ENCODE measurements around the gene PTPRD. TPM values are rescaled to one million over a fixed set of nuclear protein-coding genes. Genes with fewer than 3 reads are reported as not detected.

Gene PTPRD
- polyA plus RNA-seq, 4 donors = 2.1 to 5.6 (median 3.9) TPM

- 77 to 88% (median 82%) methylated on average over 9 of the region's 9 CpGs for WGBS, 3 donors
- Histone ChIP-seq H3K27me3 (ENCODE audit: control insufficient read depth in 3 of 3, insufficient read depth in 3 of 3, low read length in 3 of 3) (no peaks in the 10 kb centered on the region), H3K4me1 (ENCODE audit: control insufficient read depth in 3 of 3, insufficient read depth in 2 of 3, low read depth in 1 of 3, low read length in 2 of 3) (no peaks in the 10 kb centered on the region), H3K27ac (ENCODE audit: low read depth in 1 of 3, low read length in 2 of 3) (no peak overlapping the region), H3K4me3 (ENCODE audit: low read depth in 1 of 3, low read length in 3 of 3) (no peak overlapping the region), H3K9me3 (ENCODE audit: control insufficient read depth in 2 of 2, insufficient read depth in 1 of 2, low read depth in 1 of 2, low read length in 1 of 2) (no peaks in the 10 kb centered on the region), H3K36me3 (ENCODE audit: control insufficient read depth in 3 of 3, insufficient read depth in 2 of 3, low read depth in 1 of 3, low read length in 3 of 3) (no peaks in the 10 kb centered on the region)
- no peak for DNase-seq
- no peak for FAIRE-seq
These were observed 2204.1 kb downstream of the PTPRD start for GRCh38 chr9:8408575-8409190.

DNA sequence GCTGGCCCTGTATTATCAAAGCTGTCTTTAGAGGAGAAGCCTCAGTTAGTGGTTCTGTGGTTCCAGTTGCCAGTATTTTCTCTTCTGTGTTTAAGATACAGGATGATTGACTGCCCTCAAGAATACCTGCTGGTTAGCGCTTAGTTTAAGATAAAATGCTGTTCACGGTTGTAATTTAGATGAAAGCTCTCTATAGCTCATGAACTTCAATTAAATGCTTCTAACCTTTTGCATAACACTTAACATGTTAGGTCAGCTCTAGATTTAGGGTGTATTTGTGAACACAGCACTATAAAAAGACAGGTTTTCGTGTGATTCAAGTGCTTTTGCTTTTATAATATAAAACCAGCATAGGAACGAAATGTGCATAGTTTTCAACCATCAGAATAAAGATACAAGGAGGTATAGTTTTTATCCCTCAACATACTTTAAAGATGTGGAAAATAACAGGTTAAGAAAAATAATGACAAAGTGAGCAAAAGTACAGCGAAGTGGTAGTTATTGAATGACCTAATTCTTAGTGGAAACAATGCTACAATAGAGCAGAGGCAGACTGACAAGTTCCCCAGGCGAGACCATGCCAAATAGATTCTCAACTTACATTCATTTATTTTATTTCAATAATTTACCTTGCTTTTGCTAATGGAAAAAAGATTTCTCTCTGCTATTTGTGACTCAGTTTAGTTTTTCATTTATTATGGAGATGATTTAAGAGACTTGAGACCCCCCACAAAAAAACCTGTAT is 2210.7 kb downstream of the PTPRD start:
- Histone ChIP-seq H3K36me3 (ENCODE audit: control insufficient read depth in 3 of 3, insufficient read depth in 2 of 3, low read depth in 1 of 3, low read length in 3 of 3) (no peaks in the 10 kb centered on the region), H3K27me3 (ENCODE audit: control insufficient read depth in 3 of 3, insufficient read depth in 3 of 3, low read length in 3 of 3) (no peaks in the 10 kb centered on the region), H3K27ac (ENCODE audit: low read depth in 1 of 3, low read length in 2 of 3) (no peak overlapping the region), H3K4me3 (ENCODE audit: low read depth in 1 of 3, low read length in 3 of 3) (no peak overlapping the region), H3K9me3 (ENCODE audit: control insufficient read depth in 2 of 2, insufficient read depth in 1 of 2, low read depth in 1 of 2, low read length in 1 of 2) (no peaks in the 10 kb centered on the region), H3K4me1 (ENCODE audit: control insufficient read depth in 3 of 3, insufficient read depth in 2 of 3, low read depth in 1 of 3, low read length in 2 of 3) (no peaks in the 10 kb centered on the region)
- FAIRE-seq (no peak), DNase-seq (no peak)
- WGBS, 3 donors = 72 to 84% (median 79%) methylated on average over 6 of the region's 6 CpGs

GRCh38 chr9:8400378-8400777 is 2212.4 kb downstream of the PTPRD start:
- no peaks in the 10 kb centered on the region for H3K27me3 ChIP-seq (ENCODE audit: control insufficient read depth in 3 of 3, insufficient read depth in 3 of 3, low read length in 3 of 3)
- H3K4me1 ChIP-seq (ENCODE audit: control insufficient read depth in 3 of 3, insufficient read depth in 2 of 3, low read depth in 1 of 3, low read length in 2 of 3) = no peaks in the 10 kb centered on the region
- DNase-seq (no peak), FAIRE-seq (no peak)
- no peaks in the 10 kb centered on the region for H3K9me3 ChIP-seq (ENCODE audit: control insufficient read depth in 2 of 2, insufficient read depth in 1 of 2, low read depth in 1 of 2, low read length in 1 of 2)
- WGBS, 3 donors = 81 to 97% (median 86%) methylated on average over 1 of the region's 1 CpG
- no peaks in the 10 kb centered on the region for H3K36me3 ChIP-seq (ENCODE audit: control insufficient read depth in 3 of 3, insufficient read depth in 2 of 3, low read depth in 1 of 3, low read length in 3 of 3)
- H3K4me3 ChIP-seq (ENCODE audit: low read depth in 1 of 3, low read length in 3 of 3) = no peak overlapping the region
- no peak overlapping the region for H3K27ac ChIP-seq (ENCODE audit: low read depth in 1 of 3, low read length in 2 of 3)

DNA sequence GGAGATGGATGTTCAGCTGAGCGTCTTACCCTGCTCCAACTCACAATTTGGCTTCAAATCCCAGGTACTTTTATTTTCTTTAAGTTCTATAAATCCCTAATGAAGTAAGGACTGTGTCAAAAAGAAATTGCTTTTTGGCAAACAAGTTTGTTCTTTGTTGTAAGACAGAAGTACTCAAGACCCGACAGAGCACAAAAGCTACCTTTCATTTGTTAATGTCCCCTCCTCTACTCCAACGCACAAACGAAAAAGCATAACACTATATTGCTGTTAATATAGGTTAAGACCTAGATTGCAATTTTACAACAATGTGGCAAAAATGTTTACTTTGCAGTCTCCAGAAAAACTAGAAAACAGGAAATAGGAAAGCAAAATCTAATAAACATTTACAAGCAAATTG is 2217.8 kb downstream of the PTPRD start:
- DNase-seq (no peak), FAIRE-seq (no peak)
- Histone ChIP-seq H3K4me3 (ENCODE audit: low read depth in 1 of 3, low read length in 3 of 3) (no peak overlapping the region), H3K27me3 (ENCODE audit: control insufficient read depth in 3 of 3, insufficient read depth in 3 of 3, low read length in 3 of 3) (no peaks in the 10 kb centered on the region), H3K27ac (ENCODE audit: low read depth in 1 of 3, low read length in 2 of 3) (no peak overlapping the region), H3K36me3 (ENCODE audit: control insufficient read depth in 3 of 3, insufficient read depth in 2 of 3, low read depth in 1 of 3, low read length in 3 of 3) (no peaks in the 10 kb centered on the region), H3K9me3 (ENCODE audit: control insufficient read depth in 2 of 2, insufficient read depth in 1 of 2, low read depth in 1 of 2, low read length in 1 of 2) (no peaks in the 10 kb centered on the region), H3K4me1 (ENCODE audit: control insufficient read depth in 3 of 3, insufficient read depth in 2 of 3, low read depth in 1 of 3, low read length in 2 of 3) (no peaks in the 10 kb centered on the region)
- WGBS, 3 donors = 77 to 92% (median 80%) methylated on average over 4 of the region's 4 CpGs

DNA sequence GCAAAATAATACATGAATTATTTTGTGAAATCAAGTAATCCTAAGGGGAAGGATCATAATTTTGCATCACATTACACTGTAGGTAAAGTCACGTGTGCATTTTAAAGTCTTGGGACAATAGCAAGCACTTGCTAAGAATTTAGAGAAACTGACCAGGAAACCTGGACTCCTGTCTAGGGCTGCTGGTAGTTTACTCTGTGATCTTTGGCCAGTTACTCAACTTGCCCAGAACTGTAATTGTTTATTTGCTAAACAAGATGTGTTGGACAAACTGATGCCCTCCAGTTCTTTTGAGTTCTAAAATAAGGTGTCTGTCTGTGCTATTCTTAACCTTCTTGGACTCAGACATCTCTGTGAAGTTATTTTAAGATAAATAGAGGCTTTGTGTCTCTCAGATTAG is 2218.5 kb downstream of the PTPRD start:
- no peak overlapping the region for H3K4me3 ChIP-seq (ENCODE audit: low read depth in 1 of 3, low read length in 3 of 3)
- DNase-seq (no peak), FAIRE-seq (no peak)
- H3K27me3 ChIP-seq (ENCODE audit: control insufficient read depth in 3 of 3, insufficient read depth in 3 of 3, low read length in 3 of 3) = no peaks in the 10 kb centered on the region
- H3K27ac ChIP-seq (ENCODE audit: low read depth in 1 of 3, low read length in 2 of 3) = no peak overlapping the region
- no peaks in the 10 kb centered on the region for H3K9me3 ChIP-seq (ENCODE audit: control insufficient read depth in 2 of 2, insufficient read depth in 1 of 2, low read depth in 1 of 2, low read length in 1 of 2)
- WGBS, 3 donors = 81 to 92% (median 90%) methylated on average over 1 of the region's 1 CpG
- H3K36me3 ChIP-seq (ENCODE audit: control insufficient read depth in 3 of 3, insufficient read depth in 2 of 3, low read depth in 1 of 3, low read length in 3 of 3) = no peaks in the 10 kb centered on the region
- H3K4me1 ChIP-seq (ENCODE audit: control insufficient read depth in 3 of 3, insufficient read depth in 2 of 3, low read depth in 1 of 3, low read length in 2 of 3) = no peaks in the 10 kb centered on the region

GRCh38 chr9:8392866-8393265 is 2219.9 kb downstream of the PTPRD start:
- H3K27ac ChIP-seq (ENCODE audit: low read depth in 1 of 3, low read length in 2 of 3) = no peak overlapping the region
- no peaks in the 10 kb centered on the region for H3K9me3 ChIP-seq (ENCODE audit: control insufficient read depth in 2 of 2, insufficient read depth in 1 of 2, low read depth in 1 of 2, low read length in 1 of 2)
- no peak for DNase-seq
- H3K4me1 ChIP-seq (ENCODE audit: control insufficient read depth in 3 of 3, insufficient read depth in 2 of 3, low read depth in 1 of 3, low read length in 2 of 3) = no peaks in the 10 kb centered on the region
- no peak for FAIRE-seq
- no peaks in the 10 kb centered on the region for H3K27me3 ChIP-seq (ENCODE audit: control insufficient read depth in 3 of 3, insufficient read depth in 3 of 3, low read length in 3 of 3)
- H3K36me3 ChIP-seq (ENCODE audit: control insufficient read depth in 3 of 3, insufficient read depth in 2 of 3, low read depth in 1 of 3, low read length in 3 of 3) = no peaks in the 10 kb centered on the region
- H3K4me3 ChIP-seq (ENCODE audit: low read depth in 1 of 3, low read length in 3 of 3) = no peak overlapping the region

DNA sequence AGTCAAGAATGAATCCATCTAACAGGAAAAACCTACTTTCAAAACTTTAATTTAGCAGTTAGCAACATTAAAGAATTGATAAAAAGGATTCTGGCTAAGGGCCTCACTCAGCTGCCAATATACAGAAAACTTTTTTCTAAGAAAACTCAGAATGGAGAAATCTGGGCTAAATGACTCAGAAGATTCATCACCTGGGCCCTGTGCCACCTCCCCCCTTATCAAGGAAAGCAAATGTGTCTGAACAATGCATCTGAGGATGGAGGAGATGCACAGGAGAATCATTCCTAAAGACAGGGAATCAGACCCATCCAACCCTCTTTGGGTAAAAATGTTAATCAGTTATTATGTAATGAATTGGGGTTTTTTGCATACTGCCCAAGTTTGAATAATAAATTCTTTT is 2221.2 kb downstream of the PTPRD start:
- Histone ChIP-seq H3K27ac (ENCODE audit: low read depth in 1 of 3, low read length in 2 of 3) (no peak overlapping the region), H3K36me3 (ENCODE audit: control insufficient read depth in 3 of 3, insufficient read depth in 2 of 3, low read depth in 1 of 3, low read length in 3 of 3) (no peaks in the 10 kb centered on the region), H3K4me3 (ENCODE audit: low read depth in 1 of 3, low read length in 3 of 3) (no peak overlapping the region), H3K4me1 (ENCODE audit: control insufficient read depth in 3 of 3, insufficient read depth in 2 of 3, low read depth in 1 of 3, low read length in 2 of 3) (no peaks in the 10 kb centered on the region), H3K27me3 (ENCODE audit: control insufficient read depth in 3 of 3, insufficient read depth in 3 of 3, low read length in 3 of 3) (no peaks in the 10 kb centered on the region), H3K9me3 (ENCODE audit: control insufficient read depth in 2 of 2, insufficient read depth in 1 of 2, low read depth in 1 of 2, low read length in 1 of 2) (no peaks in the 10 kb centered on the region)
- FAIRE-seq (no peak), DNase-seq (no peak)

DNA sequence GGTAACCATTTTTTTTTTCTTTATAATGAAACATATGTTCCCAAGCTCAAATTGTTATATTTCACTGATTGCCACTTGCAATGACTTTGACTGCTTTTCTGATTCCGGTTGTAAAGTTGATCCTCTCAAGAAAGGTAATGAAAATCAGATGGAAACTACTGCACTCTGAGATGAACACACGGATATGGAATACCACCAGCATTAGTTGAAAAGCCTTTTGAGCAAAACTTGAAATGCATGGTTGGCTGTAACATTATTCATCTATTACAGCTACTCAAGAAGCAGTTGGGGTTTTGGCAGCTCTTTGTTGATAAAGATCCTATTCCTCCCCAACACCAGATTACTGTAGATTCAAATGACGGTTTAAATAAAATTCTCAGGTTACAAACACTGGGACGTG is 2221.7 kb downstream of the PTPRD start:
- 81 to 92% (median 87%) methylated on average over 4 of the region's 4 CpGs for WGBS, 3 donors
- no peaks in the 10 kb centered on the region for H3K36me3 ChIP-seq (ENCODE audit: control insufficient read depth in 3 of 3, insufficient read depth in 2 of 3, low read depth in 1 of 3, low read length in 3 of 3)
- DNase-seq = no peak
- H3K27me3 ChIP-seq (ENCODE audit: control insufficient read depth in 3 of 3, insufficient read depth in 3 of 3, low read length in 3 of 3) = no peaks in the 10 kb centered on the region
- no peak overlapping the region for H3K27ac ChIP-seq (ENCODE audit: low read depth in 1 of 3, low read length in 2 of 3)
- no peaks in the 10 kb centered on the region for H3K4me1 ChIP-seq (ENCODE audit: control insufficient read depth in 3 of 3, insufficient read depth in 2 of 3, low read depth in 1 of 3, low read length in 2 of 3)
- no peaks in the 10 kb centered on the region for H3K9me3 ChIP-seq (ENCODE audit: control insufficient read depth in 2 of 2, insufficient read depth in 1 of 2, low read depth in 1 of 2, low read length in 1 of 2)
- no peak for FAIRE-seq
- no peak overlapping the region for H3K4me3 ChIP-seq (ENCODE audit: low read depth in 1 of 3, low read length in 3 of 3)

DNA sequence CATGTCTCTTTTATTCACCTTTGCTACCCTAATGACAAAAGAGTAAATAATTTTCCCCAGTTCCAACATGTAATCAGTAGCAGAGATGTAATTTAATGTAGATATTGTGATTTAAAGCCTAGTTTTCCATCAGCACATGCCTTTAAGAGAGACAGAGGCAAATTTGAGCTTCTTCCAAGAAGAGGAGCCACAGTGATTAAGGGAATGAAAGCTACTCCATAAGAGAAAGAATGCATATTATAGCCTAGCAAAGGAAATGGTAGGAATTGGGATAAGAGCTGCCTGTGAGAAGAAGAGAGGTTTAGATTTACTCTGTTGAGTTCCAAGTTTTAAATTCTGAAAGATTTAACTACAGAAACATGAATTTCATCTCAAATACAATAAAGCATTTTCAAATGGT is 2222.2 kb downstream of the PTPRD start:
- H3K36me3 ChIP-seq (ENCODE audit: control insufficient read depth in 3 of 3, insufficient read depth in 2 of 3, low read depth in 1 of 3, low read length in 3 of 3) = no peaks in the 10 kb centered on the region
- H3K4me1 ChIP-seq (ENCODE audit: control insufficient read depth in 3 of 3, insufficient read depth in 2 of 3, low read depth in 1 of 3, low read length in 2 of 3) = no peaks in the 10 kb centered on the region
- no peak overlapping the region for H3K4me3 ChIP-seq (ENCODE audit: low read depth in 1 of 3, low read length in 3 of 3)
- no peak for DNase-seq
- no peak for FAIRE-seq
- H3K9me3 ChIP-seq (ENCODE audit: control insufficient read depth in 2 of 2, insufficient read depth in 1 of 2, low read depth in 1 of 2, low read length in 1 of 2) = no peaks in the 10 kb centered on the region
- no peak overlapping the region for H3K27ac ChIP-seq (ENCODE audit: low read depth in 1 of 3, low read length in 2 of 3)
- H3K27me3 ChIP-seq (ENCODE audit: control insufficient read depth in 3 of 3, insufficient read depth in 3 of 3, low read length in 3 of 3) = no peaks in the 10 kb centered on the region
